ENCODE measurements around the gene IL4R. TPM values are rescaled to one million over a fixed set of nuclear protein-coding genes. Genes with fewer than 3 reads are reported as not detected.

IL4R gene
- total RNA-seq, 1 donor from 2014 or later, result 9.6 TPM

DNA sequence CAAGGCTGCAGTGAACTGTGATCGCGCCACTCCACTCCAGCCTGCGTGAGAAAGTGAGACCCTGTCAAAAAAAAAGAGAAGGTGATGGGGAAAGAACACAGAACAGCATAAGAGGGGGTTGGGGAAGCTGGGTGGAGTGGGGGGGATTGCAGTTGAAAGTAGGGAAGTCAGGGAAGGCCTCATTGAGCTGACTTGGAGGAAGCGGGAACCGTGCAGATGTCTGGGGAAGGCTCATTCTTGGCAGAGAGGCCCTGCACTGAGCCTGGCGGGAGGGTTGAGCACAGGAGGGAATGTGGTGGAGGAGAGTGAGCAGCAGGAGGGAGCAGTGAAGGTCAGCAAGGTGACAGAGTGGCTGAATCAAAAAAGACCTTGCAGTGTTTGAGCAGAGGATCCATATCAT, 26.9 kb downstream of the IL4R start:
- H3K27ac Mint-ChIP-seq, result no peak overlapping the region
- H3K4me1 ChIP-seq, result no peaks in the 10 kb centered on the region

GRCh38 chr16:27341549-27341948, 27.8 kb downstream of the IL4R start:
- Histone ChIP-seq H3K9me3 (ENCODE audit: low read depth) (no peaks in the 10 kb centered on the region), H3K9ac (no peak overlapping the region), H3F3A (ENCODE audit: low read depth) (no peaks in the 10 kb centered on the region), H3K27me3 (no peaks in the 10 kb centered on the region), H3K36me3 (no peaks in the 10 kb centered on the region), H2AFZ (replicated peaks) (no peak overlapping the region), H3K27ac (no peak overlapping the region), H3K4me3 (no peak overlapping the region), H4K20me1 (ENCODE audit: low read depth) (no peaks in the 10 kb centered on the region), H3K4me1 (no peaks in the 10 kb centered on the region), H3K79me2 (ENCODE audit: low read depth) (no peaks in the 10 kb centered on the region), H3K4me2 (no peak overlapping the region)
- peaks cover 2% of the 10 kb centered on the region for H3K9me3 Mint-ChIP-seq
- no peaks in the 10 kb centered on the region for H3K4me1 Mint-ChIP-seq
- no peak for DNase-seq (ENCODE audit: low spot score)
- H3K27ac Mint-ChIP-seq, result no peak overlapping the region
- H3K4me3 Mint-ChIP-seq, result no peak overlapping the region
- TF ChIP-seq EZH2phosphoT487 (IDR thresholded peaks at IDR 0.05) (no peak), EZH2 (IDR thresholded peaks at IDR 0.05) (no peak)
- TF ChIP-seq, protein P1, sequence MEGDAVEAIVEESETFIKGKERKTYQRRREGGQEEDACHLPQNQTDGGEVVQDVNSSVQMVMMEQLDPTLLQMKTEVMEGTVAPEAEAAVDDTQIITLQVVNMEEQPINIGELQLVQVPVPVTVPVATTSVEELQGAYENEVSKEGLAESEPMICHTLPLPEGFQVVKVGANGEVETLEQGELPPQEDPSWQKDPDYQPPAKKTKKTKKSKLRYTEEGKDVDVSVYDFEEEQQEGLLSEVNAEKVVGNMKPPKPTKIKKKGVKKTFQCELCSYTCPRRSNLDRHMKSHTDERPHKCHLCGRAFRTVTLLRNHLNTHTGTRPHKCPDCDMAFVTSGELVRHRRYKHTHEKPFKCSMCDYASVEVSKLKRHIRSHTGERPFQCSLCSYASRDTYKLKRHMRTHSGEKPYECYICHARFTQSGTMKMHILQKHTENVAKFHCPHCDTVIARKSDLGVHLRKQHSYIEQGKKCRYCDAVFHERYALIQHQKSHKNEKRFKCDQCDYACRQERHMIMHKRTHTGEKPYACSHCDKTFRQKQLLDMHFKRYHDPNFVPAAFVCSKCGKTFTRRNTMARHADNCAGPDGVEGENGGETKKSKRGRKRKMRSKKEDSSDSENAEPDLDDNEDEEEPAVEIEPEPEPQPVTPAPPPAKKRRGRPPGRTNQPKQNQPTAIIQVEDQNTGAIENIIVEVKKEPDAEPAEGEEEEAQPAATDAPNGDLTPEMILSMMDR (IDR thresholded peaks at IDR 0.05), result no peak
- no peaks in the 10 kb centered on the region for H3K27me3 Mint-ChIP-seq (ENCODE audit: insufficient read depth, low read depth)
- H3K36me3 Mint-ChIP-seq, result peaks cover 10% of the 10 kb centered on the region

More for the DNA sequence above, 26.9 kb downstream of the IL4R start:
- Mint-ChIP-seq H3K9me3 (peaks cover 2% of the 10 kb centered on the region), H3K27me3 (ENCODE audit: insufficient read depth, low read depth) (no peaks in the 10 kb centered on the region), H3K4me3 (no peak overlapping the region), H3K4me1 (no peaks in the 10 kb centered on the region), H3K36me3 (peaks cover 10% of the 10 kb centered on the region)
- Histone ChIP-seq H3K9ac (no peak overlapping the region), H4K20me1 (ENCODE audit: low read depth) (no peaks in the 10 kb centered on the region), H3K4me2 (no peak overlapping the region), H2AFZ (replicated peaks) (no peak overlapping the region), H3K9me3 (ENCODE audit: low read depth) (no peaks in the 10 kb centered on the region), H3K4me3 (no peak overlapping the region), H3K36me3 (no peaks in the 10 kb centered on the region), H3F3A (ENCODE audit: low read depth) (no peaks in the 10 kb centered on the region), H3K27ac (no peak overlapping the region), H3K27me3 (no peaks in the 10 kb centered on the region), H3K79me2 (ENCODE audit: low read depth) (no peaks in the 10 kb centered on the region)
- no peak for DNase-seq (ENCODE audit: low spot score)
- TF ChIP-seq EZH2phosphoT487 (IDR thresholded peaks at IDR 0.05) (no peak), EZH2 (IDR thresholded peaks at IDR 0.05) (no peak)
- TF ChIP-seq, protein P1 (IDR thresholded peaks at IDR 0.05), result no peak

- H3K9me3 ChIP-seq (ENCODE audit: low read depth), result no peaks in the 10 kb centered on the region
- Mint-ChIP-seq H3K4me1 (peaks cover 3% of the 10 kb centered on the region), H3K4me3 (no peak overlapping the region), H3K9me3 (peaks cover 2% of the 10 kb centered on the region), H3K27me3 (ENCODE audit: insufficient read depth, low read depth) (no peaks in the 10 kb centered on the region), H3K36me3 (peaks cover 10% of the 10 kb centered on the region), H3K27ac (no peak overlapping the region)
- H3K4me3 ChIP-seq, result no peak overlapping the region
- TF ChIP-seq EZH2phosphoT487 (IDR thresholded peaks at IDR 0.05) (no peak), EZH2 (IDR thresholded peaks at IDR 0.05) (no peak)
- TF ChIP-seq, protein P1 (IDR thresholded peaks at IDR 0.05), result no peak
- no peak for DNase-seq (ENCODE audit: low spot score)
- H3K27ac ChIP-seq, result no peak overlapping the region
- no peaks in the 10 kb centered on the region for H3K4me1 ChIP-seq
- no peaks in the 10 kb centered on the region for H4K20me1 ChIP-seq (ENCODE audit: low read depth)
- H2AFZ ChIP-seq (replicated peaks), result no peak overlapping the region
- H3K4me2 ChIP-seq, result no peak overlapping the region
- H3K27me3 ChIP-seq, result no peaks in the 10 kb centered on the region
- no peak overlapping the region for H3K9ac ChIP-seq
- H3F3A ChIP-seq (ENCODE audit: low read depth), result no peaks in the 10 kb centered on the region
- no peaks in the 10 kb centered on the region for H3K36me3 ChIP-seq
- no peaks in the 10 kb centered on the region for H3K79me2 ChIP-seq (ENCODE audit: low read depth)
These were observed 28.2 kb downstream of the IL4R start for GRCh38 chr16:27341971-27342370.
